ENCODE results near the gene DESI1. TPM values are rescaled to one million over a fixed set of nuclear protein-coding genes. Genes with fewer than 3 reads are reported as not detected.

DESI1 gene
- total and polyA plus RNA-seq, 2 of the 13 experiments (the other 11 are each of a cell fraction or from before 2014, with no cell fraction given): 21.6 to 29.2 TPM

DNA sequence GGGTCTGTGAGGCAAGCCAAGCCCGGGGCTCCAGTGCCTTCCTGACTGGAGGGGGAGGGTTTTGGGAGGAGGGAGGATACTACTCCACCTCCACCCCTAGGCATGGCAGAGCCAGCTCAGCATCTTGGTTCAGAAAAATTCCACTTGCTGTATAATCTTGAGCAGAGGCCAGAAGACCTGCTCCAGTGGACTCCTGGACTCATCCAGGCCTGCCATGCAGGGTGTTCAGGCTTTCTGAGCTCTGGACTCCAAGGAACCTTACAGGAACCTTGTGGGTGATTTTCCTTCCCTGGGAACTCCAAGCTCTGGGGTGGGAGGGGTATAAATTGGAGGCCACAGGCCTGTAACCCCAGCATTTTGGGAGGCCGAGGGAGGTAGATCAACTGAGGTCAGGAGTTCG is 50.6 kb downstream of the DESI1 start:
- BruUV-seq (replicated peaks): no TSS peak
- Histone ChIP-seq H3K4me1 (ENCODE audit: insufficient read depth, low read length) (peaks cover 10% of the 10 kb centered on the region), H3K79me2 (ENCODE audit: insufficient read depth, low read length) (no peaks in the 10 kb centered on the region), H3K9ac (ENCODE audit: insufficient read depth, low read depth, low read length) (no peak overlapping the region), H4K20me1 (ENCODE audit: insufficient read depth, low read length) (no peaks in the 10 kb centered on the region), H3K27me3 (ENCODE audit: control insufficient read depth in 1 of 2, insufficient read depth in 2 of 2, low read length in 2 of 2) (no peaks in the 10 kb centered on the region; a peak in 1 of 5 replicates), H3K27ac (ENCODE audit: extremely low read length, insufficient read depth, low read length) (no peak overlapping the region), H3K9me3 (ENCODE audit: low read length) (no peaks in the 10 kb centered on the region), H3K4me2 (ENCODE audit: low read depth, low read length) (no peak overlapping the region), H3K4me3 (replicated peaks in 1 of 3; ENCODE audit: insufficient read depth in 1 of 3, low read depth in 2 of 3, low read length in 3 of 3) (no peak overlapping the region), H3K36me3 (replicated peaks in 1 of 2; ENCODE audit: control insufficient read depth in 1 of 2, insufficient read depth in 2 of 2, low read length in 2 of 2) (no peaks in the 10 kb centered on the region), H2AFZ (ENCODE audit: low read length) (no peak overlapping the region)
- POLR2A ChIA-PET: no interaction called here
- DNase-seq (ENCODE audit: low spot score) (no peak), ATAC-seq (no peak), FAIRE-seq (no peak)
- CTCF ChIA-PET (ENCODE audit: low intra/inter-chr PET ratio, low total read pairs): no interaction called here
- in situ Hi-C loops (cut with HindIII; ENCODE audit: extremely low pct_ligation_motif_present, low pct_unique_long_range_greater_than_20kb): no loop called here
- intact Hi-C loops (cut with micrococcal nuclease; ENCODE audit: unreplicated experiment): no loop called here
- TF ChIP-seq, protein P1, sequence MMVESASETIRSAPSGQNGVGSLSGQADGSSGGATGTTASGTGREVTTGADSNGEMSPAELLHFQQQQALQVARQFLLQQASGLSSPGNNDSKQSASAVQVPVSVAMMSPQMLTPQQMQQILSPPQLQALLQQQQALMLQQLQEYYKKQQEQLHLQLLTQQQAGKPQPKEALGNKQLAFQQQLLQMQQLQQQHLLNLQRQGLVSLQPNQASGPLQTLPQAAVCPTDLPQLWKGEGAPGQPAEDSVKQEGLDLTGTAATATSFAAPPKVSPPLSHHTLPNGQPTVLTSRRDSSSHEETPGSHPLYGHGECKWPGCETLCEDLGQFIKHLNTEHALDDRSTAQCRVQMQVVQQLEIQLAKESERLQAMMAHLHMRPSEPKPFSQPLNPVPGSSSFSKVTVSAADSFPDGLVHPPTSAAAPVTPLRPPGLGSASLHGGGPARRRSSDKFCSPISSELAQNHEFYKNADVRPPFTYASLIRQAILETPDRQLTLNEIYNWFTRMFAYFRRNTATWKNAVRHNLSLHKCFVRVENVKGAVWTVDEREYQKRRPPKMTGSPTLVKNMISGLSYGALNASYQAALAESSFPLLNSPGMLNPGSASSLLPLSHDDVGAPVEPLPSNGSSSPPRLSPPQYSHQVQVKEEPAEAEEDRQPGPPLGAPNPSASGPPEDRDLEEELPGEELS (CRISPR knock-in tag; IDR thresholded peaks at IDR 0.05): no peak
- TF ChIP-seq SMAD3 (CRISPR knock-in tag; IDR thresholded peaks at IDR 0.05): no peak
- no peak for TF ChIP-seq SUZ12 (IDR thresholded peaks at IDR 0.05; ENCODE audit: low read depth, low read length)
- TF ChIP-seq, protein P2, sequence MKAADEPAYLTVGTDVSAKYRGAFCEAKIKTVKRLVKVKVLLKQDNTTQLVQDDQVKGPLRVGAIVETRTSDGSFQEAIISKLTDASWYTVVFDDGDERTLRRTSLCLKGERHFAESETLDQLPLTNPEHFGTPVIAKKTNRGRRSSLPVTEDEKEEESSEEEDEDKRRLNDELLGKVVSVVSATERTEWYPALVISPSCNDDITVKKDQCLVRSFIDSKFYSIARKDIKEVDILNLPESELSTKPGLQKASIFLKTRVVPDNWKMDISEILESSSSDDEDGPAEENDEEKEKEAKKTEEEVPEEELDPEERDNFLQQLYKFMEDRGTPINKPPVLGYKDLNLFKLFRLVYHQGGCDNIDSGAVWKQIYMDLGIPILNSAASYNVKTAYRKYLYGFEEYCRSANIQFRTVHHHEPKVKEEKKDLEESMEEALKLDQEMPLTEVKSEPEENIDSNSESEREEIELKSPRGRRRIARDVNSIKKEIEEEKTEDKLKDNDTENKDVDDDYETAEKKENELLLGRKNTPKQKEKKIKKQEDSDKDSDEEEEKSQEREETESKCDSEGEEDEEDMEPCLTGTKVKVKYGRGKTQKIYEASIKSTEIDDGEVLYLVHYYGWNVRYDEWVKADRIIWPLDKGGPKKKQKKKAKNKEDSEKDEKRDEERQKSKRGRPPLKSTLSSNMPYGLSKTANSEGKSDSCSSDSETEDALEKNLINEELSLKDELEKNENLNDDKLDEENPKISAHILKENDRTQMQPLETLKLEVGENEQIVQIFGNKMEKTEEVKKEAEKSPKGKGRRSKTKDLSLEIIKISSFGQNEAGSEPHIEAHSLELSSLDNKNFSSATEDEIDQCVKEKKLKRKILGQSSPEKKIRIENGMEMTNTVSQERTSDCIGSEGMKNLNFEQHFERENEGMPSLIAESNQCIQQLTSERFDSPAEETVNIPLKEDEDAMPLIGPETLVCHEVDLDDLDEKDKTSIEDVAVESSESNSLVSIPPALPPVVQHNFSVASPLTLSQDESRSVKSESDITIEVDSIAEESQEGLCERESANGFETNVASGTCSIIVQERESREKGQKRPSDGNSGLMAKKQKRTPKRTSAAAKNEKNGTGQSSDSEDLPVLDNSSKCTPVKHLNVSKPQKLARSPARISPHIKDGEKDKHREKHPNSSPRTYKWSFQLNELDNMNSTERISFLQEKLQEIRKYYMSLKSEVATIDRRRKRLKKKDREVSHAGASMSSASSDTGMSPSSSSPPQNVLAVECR (CRISPR knock-in tag; IDR thresholded peaks at IDR 0.05; ENCODE audit: borderline replicate concordance): no peak
- TF ChIP-seq MATR3 (CRISPR knock-in tag; IDR thresholded peaks at IDR 0.05): no peak
- no peak for TF ChIP-seq ZNF354B (CRISPR knock-in tag; IDR thresholded peaks at IDR 0.05)
- TF ChIP-seq ZNF20 (CRISPR knock-in tag; IDR thresholded peaks at IDR 0.05): no peak
- TF ChIP-seq ZNF30 (CRISPR knock-in tag; IDR thresholded peaks at IDR 0.05): no peak
- no peak for TF ChIP-seq ZNF792 (CRISPR knock-in tag; IDR thresholded peaks at IDR 0.05)
- no peak for TF ChIP-seq ZNF784 (CRISPR knock-in tag; IDR thresholded peaks at IDR 0.05; ENCODE audit: borderline replicate concordance)
- no peak for TF ChIP-seq ZNF563 (CRISPR knock-in tag; IDR thresholded peaks at IDR 0.05)
- no peak for TF ChIP-seq ZNF83 (CRISPR knock-in tag; IDR thresholded peaks at IDR 0.05; ENCODE audit: borderline replicate concordance)
- TF ChIP-seq, protein P3, sequence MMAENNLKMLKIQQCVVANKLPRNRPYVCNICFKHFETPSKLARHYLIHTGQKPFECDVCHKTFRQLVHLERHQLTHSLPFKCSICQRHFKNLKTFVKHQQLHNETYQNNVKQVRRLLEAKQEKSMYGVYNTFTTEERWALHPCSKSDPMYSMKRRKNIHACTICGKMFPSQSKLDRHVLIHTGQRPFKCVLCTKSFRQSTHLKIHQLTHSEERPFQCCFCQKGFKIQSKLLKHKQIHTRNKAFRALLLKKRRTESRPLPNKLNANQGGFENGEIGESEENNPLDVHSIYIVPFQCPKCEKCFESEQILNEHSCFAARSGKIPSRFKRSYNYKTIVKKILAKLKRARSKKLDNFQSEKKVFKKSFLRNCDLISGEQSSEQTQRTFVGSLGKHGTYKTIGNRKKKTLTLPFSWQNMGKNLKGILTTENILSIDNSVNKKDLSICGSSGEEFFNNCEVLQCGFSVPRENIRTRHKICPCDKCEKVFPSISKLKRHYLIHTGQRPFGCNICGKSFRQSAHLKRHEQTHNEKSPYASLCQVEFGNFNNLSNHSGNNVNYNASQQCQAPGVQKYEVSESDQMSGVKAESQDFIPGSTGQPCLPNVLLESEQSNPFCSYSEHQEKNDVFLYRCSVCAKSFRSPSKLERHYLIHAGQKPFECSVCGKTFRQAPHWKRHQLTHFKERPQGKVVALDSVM (CRISPR knock-in tag; IDR thresholded peaks at IDR 0.05): no peak
- TF ChIP-seq NCOA2 (CRISPR knock-in tag; IDR thresholded peaks at IDR 0.05): no peak
- WGBS (ENCODE audit: low lambda C conversion rate): 0% methylated on average over 3 of the region's 3 CpGs

Data from HepG2 (cell line).